ENCODE measurements around the gene NCKAP5. TPM values are rescaled to one million over a fixed set of nuclear protein-coding genes. Genes with fewer than 3 reads are reported as not detected.

NCKAP5 gene
- total and polyA plus RNA-seq, 7 donors: 0.03 to 1.2 (median 0.22) TPM

DNA sequence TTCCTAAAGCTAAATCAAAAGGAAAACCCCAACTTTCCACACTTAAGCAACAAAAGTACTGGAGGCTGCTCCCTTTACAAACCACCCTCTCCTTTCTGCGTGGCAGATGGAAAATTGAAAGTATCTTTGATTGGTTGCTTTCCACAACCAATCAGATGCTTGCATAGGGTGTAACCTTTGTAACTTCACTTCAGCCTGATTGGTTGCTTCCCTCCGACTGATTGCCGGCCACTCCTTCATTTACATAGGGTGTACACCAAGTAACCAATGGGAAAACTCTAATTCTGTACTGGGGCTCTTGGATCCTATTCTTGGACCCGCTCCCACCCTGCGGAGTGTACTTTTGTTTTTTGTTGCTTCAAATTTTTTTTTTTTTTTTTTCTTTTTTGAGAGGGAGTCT, 297.7 kb downstream of the NCKAP5 start:
- Histone ChIP-seq H3K4me1 (no peaks in the 10 kb centered on the region), H3K36me3 (ENCODE audit: insufficient read depth in 1 of 2, low read depth in 1 of 2) (no peaks in the 10 kb centered on the region), H3K27ac (no peak overlapping the region), H3K27me3 (ENCODE audit: insufficient read depth in 3 of 3, low read length in 2 of 3) (peaks cover 0 to 7% (median under 1%) of the 10 kb centered on the region in 3 donors), H3K4me3 (no peak overlapping the region), H3K9me3 (no peaks in the 10 kb centered on the region)
- intact Hi-C loops (cut with DNase I): loop anchor here in 1 of 2 donors (5.0 kb wide), 1 partner anchor 43 kb away; no protein-coding TSS in a partner anchor
- TF ChIP-seq, protein P1, sequence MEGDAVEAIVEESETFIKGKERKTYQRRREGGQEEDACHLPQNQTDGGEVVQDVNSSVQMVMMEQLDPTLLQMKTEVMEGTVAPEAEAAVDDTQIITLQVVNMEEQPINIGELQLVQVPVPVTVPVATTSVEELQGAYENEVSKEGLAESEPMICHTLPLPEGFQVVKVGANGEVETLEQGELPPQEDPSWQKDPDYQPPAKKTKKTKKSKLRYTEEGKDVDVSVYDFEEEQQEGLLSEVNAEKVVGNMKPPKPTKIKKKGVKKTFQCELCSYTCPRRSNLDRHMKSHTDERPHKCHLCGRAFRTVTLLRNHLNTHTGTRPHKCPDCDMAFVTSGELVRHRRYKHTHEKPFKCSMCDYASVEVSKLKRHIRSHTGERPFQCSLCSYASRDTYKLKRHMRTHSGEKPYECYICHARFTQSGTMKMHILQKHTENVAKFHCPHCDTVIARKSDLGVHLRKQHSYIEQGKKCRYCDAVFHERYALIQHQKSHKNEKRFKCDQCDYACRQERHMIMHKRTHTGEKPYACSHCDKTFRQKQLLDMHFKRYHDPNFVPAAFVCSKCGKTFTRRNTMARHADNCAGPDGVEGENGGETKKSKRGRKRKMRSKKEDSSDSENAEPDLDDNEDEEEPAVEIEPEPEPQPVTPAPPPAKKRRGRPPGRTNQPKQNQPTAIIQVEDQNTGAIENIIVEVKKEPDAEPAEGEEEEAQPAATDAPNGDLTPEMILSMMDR (IDR thresholded peaks at IDR 0.05): no peak
- 89 to 91% (median 90%) methylated on average over 5 of the region's 5 CpGs for WGBS, 3 donors
- no peak for ATAC-seq
- DNase-seq: no peak

DNA sequence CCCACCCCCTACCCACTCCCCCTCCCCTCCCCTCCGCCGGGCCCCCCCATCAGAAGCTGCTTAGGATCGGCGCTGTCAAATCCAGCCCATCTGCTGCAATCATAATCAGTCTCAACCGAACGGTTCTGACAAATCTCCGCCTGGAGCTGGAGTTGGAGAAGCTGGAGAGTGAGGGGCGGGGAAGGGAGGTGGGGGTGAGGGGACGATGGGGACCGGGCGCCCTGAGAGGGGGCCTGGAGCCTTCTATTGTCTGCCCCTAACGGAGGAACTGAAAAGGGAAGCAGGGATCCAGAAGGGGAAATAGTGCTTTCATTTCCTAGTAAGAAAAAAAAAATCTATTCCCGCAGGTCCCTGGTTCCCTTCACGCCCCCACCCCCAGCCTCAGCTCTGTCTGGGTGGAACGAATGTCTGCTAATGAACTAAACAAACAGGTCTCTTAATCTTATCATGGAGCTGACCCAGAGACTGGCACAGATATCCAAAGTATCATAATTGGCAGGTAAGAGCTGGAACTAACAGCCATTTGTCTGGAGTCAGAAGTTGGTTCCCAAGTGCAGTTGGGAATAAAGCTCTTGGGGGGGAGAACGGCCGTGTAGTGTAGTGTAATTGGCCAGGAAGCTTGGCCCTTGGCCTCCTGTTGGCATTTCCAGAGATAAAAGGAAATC, 301.2 kb downstream of the NCKAP5 start:
- Histone ChIP-seq H3K27me3 (ENCODE audit: insufficient read depth in 3 of 3, low read length in 2 of 3) (peaks cover 0 to 7% (median 2%) of the 10 kb centered on the region in 3 donors), H3K4me1 (no peaks in the 10 kb centered on the region), H3K4me3 (peak overlapping the region; percentile 56), H3K9me3 (no peaks in the 10 kb centered on the region), H3K27ac (no peak overlapping the region), H3K36me3 (ENCODE audit: insufficient read depth in 1 of 2, low read depth in 1 of 2) (no peaks in the 10 kb centered on the region)
- TF ChIP-seq, protein P1 (IDR thresholded peaks at IDR 0.05): no peak
- no peak for ATAC-seq
- 3 to 5% (median 5%) methylated on average over 14 to 17 of the region's 17 CpGs for WGBS, 3 donors
- no peak for DNase-seq
- intact Hi-C loops (cut with DNase I): no loop called here

DNA sequence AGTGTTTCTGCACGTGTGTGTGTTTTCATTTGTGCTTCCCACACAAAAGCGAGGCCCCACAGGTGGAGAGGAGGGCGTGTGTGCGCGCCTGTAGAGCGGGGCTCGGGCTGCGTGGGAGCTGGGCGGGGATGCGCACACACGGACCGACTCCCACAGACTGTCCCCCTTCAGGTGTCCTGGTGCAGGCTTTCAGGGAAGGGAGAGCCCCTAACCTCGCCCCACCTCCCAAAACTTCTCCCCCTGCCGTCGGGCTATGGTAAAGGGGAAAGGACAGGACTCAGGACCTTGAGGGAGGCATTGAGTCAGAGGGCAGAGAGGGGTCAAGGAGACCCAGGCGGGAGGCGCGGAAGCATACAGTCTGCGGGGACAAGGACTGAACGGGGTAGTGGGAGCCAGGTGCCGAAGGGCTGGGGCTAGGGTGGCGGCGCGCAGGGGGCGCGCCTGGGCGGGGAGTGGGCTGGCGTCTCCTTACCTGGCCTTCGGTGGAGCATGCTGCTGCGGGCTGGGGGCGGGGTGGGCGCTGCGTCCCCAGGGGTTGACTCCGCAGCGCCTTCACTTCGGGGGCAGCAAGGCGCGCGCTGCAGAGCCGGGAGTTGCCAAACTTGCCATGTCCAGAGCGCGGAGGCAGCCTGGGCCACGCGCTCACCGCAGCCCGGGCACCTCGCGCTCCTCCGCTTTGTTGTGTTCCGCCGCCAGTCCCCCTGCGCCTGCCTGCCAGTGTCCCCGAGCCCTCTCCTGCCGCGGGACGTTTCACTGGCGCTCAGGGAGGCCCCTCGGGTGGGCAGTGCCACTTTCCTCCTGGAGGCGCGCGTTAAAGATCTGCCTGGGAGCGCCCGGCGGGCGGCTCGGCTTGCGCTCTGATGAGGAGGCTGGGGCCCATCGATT, 302.0 kb downstream of the NCKAP5 start:
- ATAC-seq: peak; percentile 25 to 60 (median 45)
- no peak overlapping the region for H3K27ac ChIP-seq
- H3K4me3 ChIP-seq: peak overlapping the region; percentile 56
- no peak for DNase-seq
- no peaks in the 10 kb centered on the region for H3K36me3 ChIP-seq (ENCODE audit: insufficient read depth in 1 of 2, low read depth in 1 of 2)
- no peaks in the 10 kb centered on the region for H3K9me3 ChIP-seq
- WGBS, 3 donors: 2 to 3% (median 3%) methylated on average over 61 to 68 of the region's 68 CpGs
- TF ChIP-seq, protein P1 (IDR thresholded peaks at IDR 0.05): no peak
- peaks cover 0 to 7% (median 2%) of the 10 kb centered on the region in 3 donors for H3K27me3 ChIP-seq (ENCODE audit: insufficient read depth in 3 of 3, low read length in 2 of 3)
- no peaks in the 10 kb centered on the region for H3K4me1 ChIP-seq
- intact Hi-C loops (cut with DNase I): no loop called here

DNA sequence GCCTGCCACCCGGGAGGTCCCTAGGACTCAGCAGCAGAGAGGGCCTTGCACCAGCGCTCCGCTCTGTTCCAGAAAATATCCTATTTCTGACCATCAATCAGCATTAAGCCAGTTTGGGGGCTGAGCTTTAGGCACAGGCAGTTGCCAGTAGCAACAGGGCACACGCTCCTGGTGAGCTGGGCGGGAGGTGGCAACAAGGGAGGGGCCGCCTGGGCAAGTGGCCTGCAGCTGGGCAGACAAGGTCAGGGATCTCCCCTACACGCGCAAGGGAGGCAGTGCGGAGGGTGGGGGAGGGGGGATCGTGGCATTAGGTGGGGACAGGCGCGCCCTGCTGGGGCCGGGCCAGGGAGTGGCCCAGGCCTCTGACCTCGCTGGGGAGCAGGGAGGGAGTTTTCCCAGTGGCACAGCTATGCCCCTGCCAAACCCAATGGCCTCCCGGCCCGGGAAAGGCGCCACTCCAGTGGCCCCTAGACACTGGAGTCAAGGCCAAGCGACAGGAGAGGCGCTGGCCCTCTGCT, 302.8 kb downstream of the NCKAP5 start:
- no peaks in the 10 kb centered on the region for H3K4me1 ChIP-seq
- no peaks in the 10 kb centered on the region for H3K9me3 ChIP-seq
- intact Hi-C loops (cut with DNase I): no loop called here
- peaks cover 0 to 7% (median 2%) of the 10 kb centered on the region in 3 donors for H3K27me3 ChIP-seq (ENCODE audit: insufficient read depth in 3 of 3, low read length in 2 of 3)
- no peaks in the 10 kb centered on the region for H3K36me3 ChIP-seq (ENCODE audit: insufficient read depth in 1 of 2, low read depth in 1 of 2)
- peak in 2 of 4 donors; percentile 50 to 71 for ATAC-seq
- 13 to 16% (median 14%) methylated on average over 16 to 19 of the region's 19 CpGs for WGBS, 3 donors
- TF ChIP-seq, protein P1 (IDR thresholded peaks at IDR 0.05): no peak
- peak overlapping the region; percentile 56 for H3K4me3 ChIP-seq
- H3K27ac ChIP-seq: no peak overlapping the region
- DNase-seq: peak in 1 of 2 donors; percentile 50
